AG09319 (cell line): Measurements from ENCODE around the gene HPCAL1.

Source experiments
- DNase-seq: peaks from one replicate; pipeline ENCODE4 v3.0.0-alpha.2; 2010; ENCODE audit warnings: low read depth; ENCODE audit errors: extremely low read depth
- TF ChIP-seq, protein P1 (sequence below): IDR thresholded peaks from 2 replicates; pipeline ENCODE4 v1.5.1; 2011; ENCODE audit warnings: low read depth, mild to moderate bottlenecking, inconsistent platforms, low read length, moderate library complexity

The HPCAL1 gene

DNA sequence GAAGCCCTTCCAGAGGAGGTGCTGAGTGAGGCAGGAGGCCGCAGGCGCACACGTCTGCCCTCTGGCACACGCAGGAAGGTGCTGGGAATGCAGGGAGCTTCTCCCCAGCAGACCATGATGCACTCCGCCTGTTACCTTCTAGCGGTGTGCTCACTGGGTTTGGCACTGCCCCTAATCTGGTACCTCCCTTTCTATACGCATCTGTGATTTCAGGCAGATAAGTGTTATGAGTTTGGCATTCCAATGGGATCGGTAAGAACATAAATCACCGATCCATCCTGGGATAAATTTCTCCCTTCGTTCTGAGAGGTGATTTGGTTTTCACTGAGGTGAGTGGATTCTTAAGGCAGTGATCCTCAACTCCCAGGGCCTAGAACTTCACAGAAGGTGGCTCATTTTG lies 110.8 kb downstream of the HPCAL1 start:
- TF ChIP-seq, protein P1, sequence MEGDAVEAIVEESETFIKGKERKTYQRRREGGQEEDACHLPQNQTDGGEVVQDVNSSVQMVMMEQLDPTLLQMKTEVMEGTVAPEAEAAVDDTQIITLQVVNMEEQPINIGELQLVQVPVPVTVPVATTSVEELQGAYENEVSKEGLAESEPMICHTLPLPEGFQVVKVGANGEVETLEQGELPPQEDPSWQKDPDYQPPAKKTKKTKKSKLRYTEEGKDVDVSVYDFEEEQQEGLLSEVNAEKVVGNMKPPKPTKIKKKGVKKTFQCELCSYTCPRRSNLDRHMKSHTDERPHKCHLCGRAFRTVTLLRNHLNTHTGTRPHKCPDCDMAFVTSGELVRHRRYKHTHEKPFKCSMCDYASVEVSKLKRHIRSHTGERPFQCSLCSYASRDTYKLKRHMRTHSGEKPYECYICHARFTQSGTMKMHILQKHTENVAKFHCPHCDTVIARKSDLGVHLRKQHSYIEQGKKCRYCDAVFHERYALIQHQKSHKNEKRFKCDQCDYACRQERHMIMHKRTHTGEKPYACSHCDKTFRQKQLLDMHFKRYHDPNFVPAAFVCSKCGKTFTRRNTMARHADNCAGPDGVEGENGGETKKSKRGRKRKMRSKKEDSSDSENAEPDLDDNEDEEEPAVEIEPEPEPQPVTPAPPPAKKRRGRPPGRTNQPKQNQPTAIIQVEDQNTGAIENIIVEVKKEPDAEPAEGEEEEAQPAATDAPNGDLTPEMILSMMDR, result no peak
- no peak for DNase-seq

DNA sequence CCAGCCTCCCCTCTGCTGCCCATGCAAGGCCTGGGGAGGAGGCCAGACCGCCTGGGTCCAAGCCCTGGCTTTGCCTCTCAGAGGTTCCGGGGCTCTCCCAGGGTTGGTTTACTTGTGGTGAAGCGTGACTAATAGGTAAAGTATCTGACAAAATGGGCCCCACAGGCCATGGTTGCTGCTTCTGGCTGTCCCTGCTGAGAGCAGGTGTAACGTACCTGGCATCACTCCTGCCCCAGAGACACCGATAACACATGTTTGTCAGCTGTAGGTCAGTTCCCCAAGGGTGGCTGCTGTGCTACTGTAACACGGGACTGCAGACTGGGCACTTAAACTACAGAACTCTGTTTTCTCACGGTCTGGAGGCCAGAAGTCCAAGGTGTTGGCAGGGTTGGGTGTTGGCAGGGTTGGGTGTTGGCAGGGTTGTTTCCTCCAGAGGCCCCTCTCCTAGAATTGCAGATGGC lies 111.3 kb downstream of the HPCAL1 start:
- TF ChIP-seq, protein P1, result no peak
- DNase-seq, result no peak

DNA sequence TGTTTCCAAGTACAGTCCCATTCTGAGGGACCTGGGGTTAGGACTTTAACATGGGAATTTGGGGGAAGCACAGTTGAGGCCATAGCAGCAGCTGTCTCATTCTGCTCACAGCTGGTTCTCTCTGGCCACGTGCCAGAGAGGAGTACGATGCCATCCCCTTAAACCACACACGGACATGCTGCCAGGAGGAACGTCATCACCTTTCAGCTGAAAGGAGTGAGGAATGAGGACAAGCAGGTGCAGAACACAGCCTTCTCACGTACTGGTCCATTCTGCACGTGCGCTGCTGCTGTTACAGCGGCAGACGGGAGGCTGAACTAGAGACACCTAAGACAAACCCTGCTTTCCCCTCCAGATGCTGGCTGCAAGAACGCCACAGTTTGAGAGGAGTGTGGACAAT lies 111.9 kb downstream of the HPCAL1 start:
- TF ChIP-seq, protein P1, result no peak
- no peak for DNase-seq

DNA sequence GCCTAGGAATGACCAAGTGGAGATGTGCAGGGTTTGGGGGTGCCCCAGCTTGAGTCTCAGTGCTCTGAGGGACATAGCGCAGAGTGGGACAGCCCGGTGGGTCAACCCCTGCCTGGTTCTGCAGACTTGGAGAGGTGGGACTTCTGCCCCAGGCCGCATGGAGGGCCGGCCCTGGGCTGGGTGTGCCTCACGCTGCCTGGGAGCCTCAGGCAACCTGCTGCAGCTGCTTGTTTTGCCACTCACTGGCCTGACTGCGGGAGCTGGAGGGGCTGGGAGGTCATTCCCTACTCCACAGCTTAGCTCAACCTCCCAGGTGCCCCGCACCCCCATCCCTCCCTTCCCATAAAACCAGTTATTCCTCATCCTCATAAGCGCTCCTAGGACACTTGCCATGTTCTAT lies 112.3 kb downstream of the HPCAL1 start:
- DNase-seq, result no peak
- TF ChIP-seq, protein P1, result no peak

DNA sequence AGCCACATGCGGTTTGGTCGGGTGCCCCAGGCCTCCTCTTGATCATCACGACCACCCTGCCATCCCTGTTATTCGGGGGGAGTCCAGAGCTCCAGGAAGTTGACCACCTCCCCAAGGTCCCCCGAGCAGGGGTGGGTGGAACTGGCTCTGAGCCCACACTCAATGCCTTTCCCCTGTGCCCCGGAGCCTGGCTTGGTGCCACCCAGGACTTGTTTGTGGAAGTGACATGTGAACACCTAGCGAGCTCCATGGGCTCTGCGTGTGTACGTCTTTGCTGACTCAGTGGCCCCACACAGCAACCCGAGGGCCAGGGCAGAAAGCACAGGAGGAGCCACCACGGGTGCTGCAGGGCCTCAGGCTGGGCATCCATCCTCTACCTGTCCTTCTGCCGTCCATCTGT lies 112.9 kb downstream of the HPCAL1 start:
- TF ChIP-seq, protein P1, result no peak
- DNase-seq, result no peak

DNA sequence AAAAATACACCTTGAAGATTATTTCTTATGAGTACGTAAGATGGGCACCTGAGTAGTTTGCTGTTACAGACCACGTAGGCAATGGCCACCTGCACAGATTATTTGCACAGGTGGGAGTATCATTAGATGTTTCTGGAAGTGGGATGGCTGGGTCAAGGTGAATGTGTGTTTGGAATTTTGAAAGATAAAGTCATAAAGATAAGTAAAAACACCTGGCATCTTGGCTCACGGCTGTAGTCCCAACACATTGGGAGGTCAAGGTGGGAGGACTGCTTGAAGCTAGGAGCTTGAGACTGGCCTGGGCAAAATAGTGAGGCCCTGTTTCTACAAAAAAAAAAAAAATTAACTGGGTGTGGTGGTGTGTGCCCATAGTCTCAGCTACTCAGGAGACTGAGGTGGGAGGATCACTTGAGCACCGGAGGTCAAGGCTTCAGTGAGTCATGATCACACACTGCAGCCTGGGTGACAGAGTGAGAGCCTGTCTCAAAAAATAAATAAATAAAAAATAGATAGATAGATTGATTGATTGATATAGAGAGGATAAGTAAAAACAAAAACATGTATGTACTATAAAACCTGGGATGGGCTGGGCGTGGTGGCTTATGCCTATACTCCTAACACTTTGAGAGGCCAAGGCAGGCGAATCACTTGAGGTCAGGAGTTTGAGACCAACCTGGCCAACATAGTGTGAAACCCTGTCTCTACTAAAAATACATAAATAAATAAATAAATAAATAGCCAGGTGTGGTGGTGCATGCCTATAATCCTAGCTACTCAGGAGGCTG lies 115.0 kb downstream of the HPCAL1 start:
- TF ChIP-seq, protein P1, result no peak
- no peak for DNase-seq

DNA sequence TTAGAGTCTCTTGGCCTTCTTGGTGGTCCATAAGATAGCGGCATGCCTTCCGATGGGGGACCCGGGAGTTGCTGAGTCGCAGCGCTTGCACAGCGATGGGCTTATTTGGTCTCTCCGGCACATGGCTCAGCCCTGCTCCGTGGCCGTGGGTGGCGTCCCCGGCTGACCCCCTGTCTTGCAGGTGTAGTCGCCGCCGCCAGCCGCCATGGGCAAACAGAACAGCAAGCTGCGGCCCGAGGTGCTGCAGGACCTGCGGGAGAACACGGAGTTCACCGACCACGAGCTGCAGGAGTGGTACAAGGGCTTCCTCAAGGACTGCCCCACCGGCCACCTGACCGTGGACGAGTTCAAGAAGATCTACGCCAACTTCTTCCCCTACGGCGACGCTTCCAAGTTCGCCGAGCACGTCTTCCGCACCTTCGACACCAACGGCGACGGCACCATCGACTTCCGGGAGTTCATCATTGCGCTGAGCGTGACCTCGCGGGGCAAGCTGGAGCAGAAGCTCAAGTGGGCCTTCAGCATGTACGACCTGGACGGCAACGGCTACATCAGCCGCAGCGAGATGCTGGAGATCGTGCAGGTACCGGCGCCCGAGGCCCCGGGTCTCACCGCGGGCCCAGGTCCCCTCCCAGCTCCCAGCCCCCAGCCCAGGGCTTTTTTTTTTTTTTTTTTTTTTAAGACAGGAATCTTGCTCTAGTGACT lies 117.0 kb downstream of the HPCAL1 start:
- no peak for DNase-seq
- TF ChIP-seq, protein P1, result no peak
